Measurements from ENCODE around the gene MYL10. TPM values are rescaled to one million over a fixed set of nuclear protein-coding genes. Genes with fewer than 3 reads are reported as not detected.

MYL10 gene
- total RNA-seq, 1 donor from 2014 or later, result not detected

- Mint-ChIP-seq H3K27me3 (peaks cover 4% of the 10 kb centered on the region), H3K4me3 (ENCODE audit: low read depth) (no peak overlapping the region), H3K4me1 (ENCODE audit: low read depth) (peaks cover under 1% of the 10 kb centered on the region), H3K36me3 (ENCODE audit: insufficient read depth) (no peaks in the 10 kb centered on the region), H3K27ac (no peak overlapping the region), H3K9me3 (ENCODE audit: low read depth) (no peaks in the 10 kb centered on the region)
- TF ChIP-seq CTCF (IDR thresholded peaks at IDR 0.05; ENCODE audit: unreplicated experiment), result no peak
- no peak for DNase-seq (ENCODE audit: low spot score, unreplicated experiment)
These were observed 47.0 kb upstream of the MYL10 start for GRCh38 chr7:101676062-101676598.

GRCh38 chr7:101674439-101674838, 45.3 kb upstream of the MYL10 start:
- peaks cover 4% of the 10 kb centered on the region for H3K27me3 Mint-ChIP-seq
- no peak for TF ChIP-seq CTCF (IDR thresholded peaks at IDR 0.05; ENCODE audit: unreplicated experiment)

GRCh38 chr7:101673951-101674350, 44.9 kb upstream of the MYL10 start:
- TF ChIP-seq CTCF (IDR thresholded peaks at IDR 0.05; ENCODE audit: unreplicated experiment), result no peak
- Mint-ChIP-seq H3K36me3 (ENCODE audit: insufficient read depth) (no peaks in the 10 kb centered on the region), H3K9me3 (ENCODE audit: low read depth) (no peaks in the 10 kb centered on the region), H3K4me1 (ENCODE audit: low read depth) (no peaks in the 10 kb centered on the region), H3K27ac (no peak overlapping the region), H3K27me3 (peaks cover 4% of the 10 kb centered on the region), H3K4me3 (ENCODE audit: low read depth) (no peak overlapping the region)
- DNase-seq (ENCODE audit: low spot score, unreplicated experiment), result no peak

More at GRCh38 chr7:101674439-101674838, 45.3 kb upstream of the MYL10 start:
- Mint-ChIP-seq H3K36me3 (ENCODE audit: insufficient read depth) (no peaks in the 10 kb centered on the region), H3K27ac (no peak overlapping the region), H3K4me1 (ENCODE audit: low read depth) (no peaks in the 10 kb centered on the region), H3K9me3 (ENCODE audit: low read depth) (no peaks in the 10 kb centered on the region), H3K4me3 (ENCODE audit: low read depth) (no peak overlapping the region)
- DNase-seq (ENCODE audit: low spot score, unreplicated experiment), result no peak

GRCh38 chr7:101673315-101673714, 44.2 kb upstream of the MYL10 start:
- TF ChIP-seq CTCF (IDR thresholded peaks at IDR 0.05; ENCODE audit: unreplicated experiment), result no peak
- no peaks in the 10 kb centered on the region for H3K36me3 Mint-ChIP-seq (ENCODE audit: insufficient read depth)
- H3K9me3 Mint-ChIP-seq (ENCODE audit: low read depth), result peaks cover 4% of the 10 kb centered on the region
- H3K4me1 Mint-ChIP-seq (ENCODE audit: low read depth), result no peaks in the 10 kb centered on the region
- no peak for DNase-seq (ENCODE audit: low spot score, unreplicated experiment)
- H3K4me3 Mint-ChIP-seq (ENCODE audit: low read depth), result no peak overlapping the region
- no peak overlapping the region for H3K27ac Mint-ChIP-seq
- H3K27me3 Mint-ChIP-seq, result peaks cover 7% of the 10 kb centered on the region

GRCh38 chr7:101671371-101672356, 42.6 kb upstream of the MYL10 start:
- H3K27me3 Mint-ChIP-seq, result peaks cover 7% of the 10 kb centered on the region
- no peaks in the 10 kb centered on the region for H3K4me1 Mint-ChIP-seq (ENCODE audit: low read depth)
- no peak for TF ChIP-seq CTCF (IDR thresholded peaks at IDR 0.05; ENCODE audit: unreplicated experiment)
- no peak for DNase-seq (ENCODE audit: low spot score, unreplicated experiment)
- H3K4me3 Mint-ChIP-seq (ENCODE audit: low read depth), result no peak overlapping the region
- no peak overlapping the region for H3K27ac Mint-ChIP-seq
- H3K36me3 Mint-ChIP-seq (ENCODE audit: insufficient read depth), result no peaks in the 10 kb centered on the region
- peaks cover 4% of the 10 kb centered on the region for H3K9me3 Mint-ChIP-seq (ENCODE audit: low read depth)

Data from progenitor cell of endocrine pancreas (in vitro differentiated cells).